Fibroblast of mammary gland (primary cell): ENCODE measurements around the gene CENPQ.
A peak's percentile ranks its signal among the peaks of the same experiment; 100 is the strongest.

Experiments used
- DNase-seq: peaks from one replicate; pipeline ENCODE4 v3.0.0-alpha.2; 2010; ENCODE audit warnings: low read depth
- H3K4me3 ChIP-seq: 2 replicates; pipeline ENCODE4 v1.5.1; 2011; ENCODE audit warnings: low read depth, mild to moderate bottlenecking, low read length, moderate library complexity; ENCODE audit not compliant: control insufficient read depth
- CTCF ChIP-seq: conservative IDR thresholded peaks from 2 replicates; pipeline ENCODE4 v1.5.1; 2011; ENCODE audit warnings: low read depth, low read length, inconsistent platforms; ENCODE audit not compliant: control insufficient read depth, insufficient read depth

CENPQ gene

DNA sequence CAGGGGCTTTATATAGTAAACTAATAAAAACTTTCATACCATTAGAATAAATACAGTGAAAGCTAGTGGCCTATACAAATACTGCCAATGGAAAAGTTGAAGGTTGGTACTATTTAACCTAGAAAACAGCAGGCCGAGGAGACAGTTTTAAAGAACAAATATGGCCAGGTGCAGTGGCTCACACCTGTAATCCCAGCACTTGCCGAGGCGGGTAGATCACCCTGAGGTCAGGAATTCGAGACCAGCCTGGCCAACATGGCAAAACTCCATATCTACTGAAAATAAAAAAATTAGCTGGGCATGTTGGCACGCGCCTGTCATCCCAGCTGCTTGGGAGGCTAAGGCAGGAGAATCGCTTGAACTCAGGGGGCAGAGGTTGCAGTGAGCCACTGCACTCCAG, 61.4 kb downstream of the CENPQ start:
- no peak for DNase-seq
- no peak overlapping the region for H3K4me3 ChIP-seq
- no peak for TF ChIP-seq CTCF

- TF ChIP-seq CTCF = no peak
- no peak for DNase-seq
- no peak overlapping the region for H3K4me3 ChIP-seq
Measured at GRCh38 chr6:49526598-49526997, 63.4 kb downstream of the CENPQ start.

DNA sequence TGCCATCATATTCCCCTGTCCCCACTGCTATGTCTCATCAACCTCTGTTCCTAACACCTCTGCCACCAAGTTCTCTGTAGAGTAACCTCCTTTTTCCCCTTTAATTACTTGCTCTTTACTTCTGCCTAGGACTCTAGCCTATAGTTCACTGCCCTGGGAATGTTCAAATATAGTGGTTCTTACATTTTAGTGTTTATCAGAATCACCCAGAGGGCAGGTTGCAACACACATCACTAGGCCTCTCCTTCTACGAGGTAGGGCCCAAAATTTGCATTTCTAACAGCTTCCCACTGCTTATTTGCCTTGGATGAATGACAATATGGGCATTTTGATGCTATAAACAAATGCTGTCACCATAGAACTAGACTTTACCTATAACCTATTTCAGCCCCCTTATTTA, 64.2 kb downstream of the CENPQ start:
- TF ChIP-seq CTCF = no peak
- DNase-seq = no peak
- no peak overlapping the region for H3K4me3 ChIP-seq

DNA sequence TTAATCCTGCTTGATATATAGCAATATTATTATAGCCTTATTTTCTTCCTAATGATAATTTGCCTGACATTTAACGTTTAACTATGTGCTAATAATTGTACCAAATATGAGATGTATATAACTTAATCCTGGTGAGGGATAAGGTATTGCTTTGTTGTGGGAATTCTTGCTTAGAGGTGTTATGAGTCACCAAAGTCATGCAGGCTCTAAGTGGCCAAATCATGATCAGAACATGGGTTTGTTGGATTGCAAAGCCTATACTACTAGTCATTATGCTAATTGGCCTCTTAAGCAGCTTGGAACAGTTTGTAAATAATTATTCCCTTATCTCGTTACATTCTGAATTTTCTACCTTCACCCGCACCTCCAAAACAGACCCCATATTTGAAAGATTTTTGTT, 65.4 kb downstream of the CENPQ start:
- TF ChIP-seq CTCF = no peak
- no peak for DNase-seq
- H3K4me3 ChIP-seq = no peak overlapping the region

DNA sequence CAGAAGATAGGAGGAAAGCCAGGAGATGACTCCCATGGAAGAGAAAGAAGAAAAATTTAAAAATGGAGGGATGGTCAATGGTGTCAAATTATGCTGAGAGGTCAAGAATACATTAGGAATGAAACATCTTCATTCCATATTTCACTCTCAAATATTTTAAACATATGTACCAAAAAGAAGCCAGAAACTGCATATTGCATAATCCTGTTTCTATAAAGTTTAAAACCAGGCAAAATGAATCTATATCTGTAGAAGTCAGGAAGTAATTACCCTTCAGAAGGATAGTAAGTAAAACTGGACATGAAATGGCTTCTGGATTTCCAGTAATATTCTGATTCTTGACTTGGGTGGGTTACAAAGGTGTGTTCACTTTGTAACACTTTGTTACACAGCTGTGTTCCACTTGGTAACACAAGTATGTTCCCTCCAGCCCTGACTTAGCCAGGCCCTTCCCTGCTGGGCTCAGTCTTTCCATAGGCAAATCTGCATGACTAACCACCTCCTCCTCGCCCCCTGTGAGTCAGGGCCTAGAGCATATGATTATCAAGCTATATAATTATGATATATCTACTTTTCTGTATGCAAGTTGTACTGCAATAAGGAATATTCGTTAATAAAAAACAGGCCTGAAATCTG, 67.1 kb downstream of the CENPQ start:
- no peak for TF ChIP-seq CTCF
- no peak for DNase-seq
- H3K4me3 ChIP-seq = no peak overlapping the region

DNA sequence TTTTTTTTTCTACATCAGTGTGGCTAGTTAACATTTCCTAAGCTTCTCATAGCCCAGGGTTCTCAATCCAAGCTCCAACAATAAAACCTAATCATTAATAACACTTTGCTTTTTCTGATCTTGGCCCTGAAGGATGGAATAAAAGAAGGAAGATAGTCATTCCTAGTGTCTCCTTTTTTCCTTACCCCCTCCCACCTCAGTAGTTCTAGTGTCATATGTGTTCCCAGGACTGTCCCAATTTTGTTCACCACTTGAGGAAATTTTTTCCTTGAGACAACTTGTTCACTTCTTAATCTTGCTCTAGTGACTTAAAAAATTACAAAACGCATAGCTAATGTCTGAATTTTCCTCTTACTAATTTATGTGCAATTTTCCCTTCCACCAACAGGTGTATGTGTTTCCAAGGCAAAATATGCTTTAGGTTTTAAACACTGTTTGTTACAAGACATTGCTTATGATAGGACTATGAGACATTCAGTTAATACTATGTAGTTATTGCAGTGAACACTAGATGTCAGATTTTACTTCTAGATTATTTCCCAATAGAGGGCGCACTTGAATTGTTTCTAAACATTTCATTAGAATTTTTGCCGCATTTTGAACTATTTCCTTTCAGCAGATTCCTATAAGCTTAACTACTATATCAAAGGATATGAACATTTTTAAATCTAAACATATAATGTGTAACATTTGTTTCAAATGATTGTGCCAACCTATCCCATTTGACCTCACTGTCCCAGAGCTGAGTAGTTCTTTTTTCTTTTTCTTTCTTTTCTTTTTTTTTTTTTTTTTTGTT, 68.8 kb downstream of the CENPQ start:
- TF ChIP-seq CTCF = peak; percentile 90
- H3K4me3 ChIP-seq = peak overlapping the region; percentile 18
- peak; percentile 78 for DNase-seq
